IMR-90 (cell line): ENCODE measurements around the gene NKAPL. TPM values are rescaled to one million over a fixed set of nuclear protein-coding genes. Genes with fewer than 3 reads are reported as not detected.

Experiments
- ATAC-seq: fragments of 200-7000 bp; cut with Tn5 transposase; 2 replicates; pipeline ENCODE4 v1.9.1; 2020; ENCODE audit warnings: low read depth, mild to moderate bottlenecking, moderate library complexity
- BruUV-seq: library from RNA; stranded (reverse); fragments of 400-500 nt; replicated peaks from 2 replicates; lab custom pipeline; 2021; lab: Mats Ljungman, UMichigan
- CTCF ChIA-PET: fragments of 300-600 bp; formaldehyde crosslinking; extraction: SDS; loops from one replicate; lab custom pipeline; 2021; ENCODE audit warnings: antibody characterized with exemption; lab: Yijun Ruan, JAX
- POLR2A ChIA-PET: fragments of 300-600 bp; sonication (Branson Sonifier 250); formaldehyde crosslinking; loops from one replicate; lab custom pipeline; 2022; ENCODE audit warnings: antibody characterized with exemption; ENCODE audit not compliant: unreplicated experiment; lab: Charles Lee
- DNase-seq: peaks from one replicate; pipeline ENCODE4 v3.0.0; 2013
- H2AFZ ChIP-seq: replicated peaks from 2 replicates; pipeline ENCODE3; 2013; ENCODE audit warnings: low read length, mild to moderate bottlenecking; ENCODE audit not compliant: poor library complexity
- H2AK5ac ChIP-seq: 2 replicates; pipeline ENCODE4 v1.6.1; 2013; ENCODE audit warnings: low read depth, low read length, inconsistent platforms
- H2AK9ac ChIP-seq: replicated peaks from 2 replicates; pipeline ENCODE3; 2013; ENCODE audit warnings: mild to moderate bottlenecking, low read depth, low read length, moderate library complexity; ENCODE audit not compliant: poor library complexity
- H2BK120ac ChIP-seq: 2 replicates; pipeline ENCODE4 v1.6.1; 2013; ENCODE audit warnings: low read depth, low read length, inconsistent platforms
- H2BK15ac ChIP-seq: 3 replicates; pipeline ENCODE4 v1.6.1; 2013; ENCODE audit warnings: low read depth, low read length, inconsistent platforms
- H2BK20ac ChIP-seq: 2 replicates; pipeline ENCODE4 v1.6.1; 2013; ENCODE audit warnings: low read depth, mild to moderate bottlenecking, inconsistent platforms, low read length, moderate library complexity
- H2BK5ac ChIP-seq: 2 replicates; pipeline ENCODE4 v1.6.1; 2013; ENCODE audit warnings: mild to moderate bottlenecking, low read depth, low read length, inconsistent platforms; ENCODE audit not compliant: poor library complexity, severe bottlenecking
- H3K14ac ChIP-seq: replicated peaks from 2 replicates; pipeline ENCODE4 v1.6.1; 2013; ENCODE audit warnings: low read depth, low read length, inconsistent platforms
- H3K18ac ChIP-seq: 2 replicates; pipeline ENCODE4 v1.6.1; 2013; ENCODE audit warnings: low read depth, low read length, control low read depth
- H3K23ac ChIP-seq: 2 replicates; pipeline ENCODE4 v1.6.1; 2013; ENCODE audit warnings: low read depth, low read length, inconsistent platforms
- H3K27ac ChIP-seq: 2 replicates; pipeline ENCODE4 v1.5.1; 2013; ENCODE audit warnings: mild to moderate bottlenecking, control low read depth, low read length; ENCODE audit not compliant: insufficient read depth
- H3K27me3 ChIP-seq: 2 replicates; pipeline ENCODE4 v1.6.1; 2013; ENCODE audit warnings: low read length; ENCODE audit not compliant: control insufficient read depth, insufficient read depth
- H3K36me3 ChIP-seq: 2 replicates; pipeline ENCODE4 v1.6.1; 2013; ENCODE audit warnings: low read length, mixed read lengths; ENCODE audit not compliant: control insufficient read depth, insufficient read depth
- H3K4ac ChIP-seq: 2 replicates; pipeline ENCODE4 v1.6.1; 2013; ENCODE audit warnings: low read depth, low read length, inconsistent platforms
- H3K4me1 ChIP-seq: 2 replicates; pipeline ENCODE4 v1.6.1; 2013; ENCODE audit warnings: low read length, mixed read lengths; ENCODE audit not compliant: control insufficient read depth, insufficient read depth
- H3K4me2 ChIP-seq: 2 replicates; pipeline ENCODE4 v1.6.1; 2013; ENCODE audit warnings: low read depth, mild to moderate bottlenecking, control low read depth, low read length, moderate library complexity
- H3K4me3 ChIP-seq: 2 replicates; pipeline ENCODE4 v1.5.1; 2013; ENCODE audit warnings: low read depth, mild to moderate bottlenecking, control low read depth, low read length, moderate library complexity; ENCODE audit not compliant: insufficient read depth
- H3K56ac ChIP-seq: 2 replicates; pipeline ENCODE4 v1.6.1; 2013; ENCODE audit warnings: low read length, inconsistent platforms; ENCODE audit not compliant: insufficient read depth; ENCODE audit errors: extremely low read depth
- H3K79me1 ChIP-seq, 2 experiments: 2 replicates each; pipeline ENCODE4 v1.6.1; 2013; ENCODE audit warnings: low read length in 2 of 2, inconsistent platforms in 1 of 2, low read depth in 1 of 2
- H3K9ac ChIP-seq: 2 replicates; pipeline ENCODE4 v1.6.1; 2013; ENCODE audit warnings: low read depth, low read length, control low read depth
- H3K9me1 ChIP-seq: 2 replicates; pipeline ENCODE4 v1.6.1; 2013; ENCODE audit warnings: low read length, inconsistent platforms; ENCODE audit not compliant: insufficient read depth
- H3K9me3 ChIP-seq: 2 replicates; pipeline ENCODE4 v1.6.1; 2013; ENCODE audit warnings: low read length; ENCODE audit not compliant: control insufficient read depth, insufficient read depth
- H4K20me1 ChIP-seq: 2 replicates; pipeline ENCODE4 v1.6.1; 2013; ENCODE audit warnings: low read length, inconsistent platforms; ENCODE audit not compliant: insufficient read depth
- H4K5ac ChIP-seq: 2 replicates; pipeline ENCODE4 v1.6.1; 2013; ENCODE audit warnings: mild to moderate bottlenecking, low read depth, low read length, control low read depth
- H4K8ac ChIP-seq, 2 experiments: 2 replicates each; pipeline ENCODE4 v1.6.1; 2013; ENCODE audit warnings: low read depth in 2 of 2, low read length in 2 of 2, control low read depth in 1 of 2, inconsistent platforms in 1 of 2
- H4K91ac ChIP-seq: 2 replicates; pipeline ENCODE4 v1.6.1; 2013; ENCODE audit warnings: low read depth, low read length, inconsistent platforms; ENCODE audit not compliant: insufficient read depth
- BHLHE40 ChIP-seq: fragments of 150-350 bp; IDR thresholded peaks from 2 replicates; pipeline ENCODE4 v1.6.1; 2016; ENCODE audit warnings: mild to moderate bottlenecking, low read depth, low read length
- CEBPB ChIP-seq: IDR thresholded peaks from 2 replicates; pipeline ENCODE4 v1.6.1; 2012; ENCODE audit warnings: low read depth, low read length, improper control_type of control experiment
- CHD1 ChIP-seq: IDR thresholded peaks from 2 replicates; pipeline ENCODE4 v1.6.1; 2012; ENCODE audit warnings: low read depth, low read length, improper control_type of control experiment
- FOS ChIP-seq: fragments of 150-350 bp; IDR thresholded peaks from 2 replicates; pipeline ENCODE4 v1.6.1; 2016; ENCODE audit warnings: low read depth, low read length
- MAFK ChIP-seq: IDR thresholded peaks from 2 replicates; pipeline ENCODE4 v1.6.1; 2012; ENCODE audit warnings: low read depth, low read length, improper control_type of control experiment
- MAZ ChIP-seq: IDR thresholded peaks from 2 replicates; pipeline ENCODE4 v1.6.1; 2012; ENCODE audit warnings: low read depth, mild to moderate bottlenecking, low read length, improper control_type of control experiment, moderate library complexity, borderline replicate concordance
- MXI1 ChIP-seq: IDR thresholded peaks from 2 replicates; pipeline ENCODE4 v1.6.1; 2012; ENCODE audit warnings: low read depth, mild to moderate bottlenecking, low read length, moderate library complexity, borderline replicate concordance
- NFE2L2 ChIP-seq: fragments of 150-350 bp; IDR thresholded peaks from 2 replicates; pipeline ENCODE4 v1.6.1; 2016; ENCODE audit warnings: low read depth, mild to moderate bottlenecking, low read length
- POLR2A ChIP-seq: IDR thresholded peaks from 2 replicates; pipeline ENCODE4 v1.6.1; 2012; ENCODE audit warnings: mild to moderate bottlenecking, low read depth, low read length
- RAD21 ChIP-seq: IDR thresholded peaks from 2 replicates; pipeline ENCODE4 v1.6.1; 2012; ENCODE audit warnings: low read length, improper control_type of control experiment
- RCOR1 ChIP-seq: IDR thresholded peaks from 2 replicates; pipeline ENCODE4 v1.6.1; 2012; ENCODE audit warnings: mild to moderate bottlenecking, low read length, improper control_type of control experiment; ENCODE audit not compliant: insufficient replicate concordance
- RFX5 ChIP-seq: IDR thresholded peaks from 2 replicates; pipeline ENCODE4 v1.8.0; 2012; ENCODE audit warnings: low read depth, mild to moderate bottlenecking, low read length, moderate library complexity
- SMC3 ChIP-seq: fragments of 150-350 bp; IDR thresholded peaks from 2 replicates; pipeline ENCODE4 v1.6.1; 2016; ENCODE audit warnings: low read depth, mild to moderate bottlenecking, antibody characterized with exemption, low read length, moderate library complexity
- WGBS, 2 experiments: methylation state at CpG; one replicate each; pipeline versions ENCODE4 v1.1.5 to v1.1.7; 2013; ENCODE audit warnings: missing lambda C conversion rate in 2 of 2; ENCODE audit not compliant: insufficient read length in 1 of 2; ENCODE audit errors: extremely low coverage in 2 of 2; 5-methylcytosine and 5-hydroxymethylcytosine counted together
- dilution Hi-C: fragments of 300-500 bp; cut with HindIII; formaldehyde crosslinking; loops from one replicate; pipeline ENCODE4 v1.14.3; 2018; ENCODE audit warnings: low sequenced_read_pairs; ENCODE audit not compliant: unreplicated experiment
- in situ Hi-C: fragments of 300-500 bp; cut with MboI; formaldehyde crosslinking; loops from 3 replicates; pipeline ENCODE4 v1.14.3; 2019; ENCODE audit warnings: low sequenced_read_pairs, inconsistent platforms, mixed read lengths
- intact Hi-C: fragments of 100-400 bp; cut with micrococcal nuclease; formaldehyde crosslinking; loops from 2 replicates; pipeline ENCODE4 v1.10.0; 2022
- polyA plus RNA-seq, 3 experiments: library from polyadenylated mRNA; depleted of rRNA; stranded (reverse); fragments of >200 nt; gene quantifications; 2 replicates each; pipeline ENCODE4 v1.2.3, GENCODE V29; 2012; ENCODE audit warnings: low replicate concordance in 1 of 3
- total RNA-seq: library from RNA; depleted of rRNA; stranded (reverse); fragments of >200 nt; gene quantifications from 2 replicates; pipeline ENCODE4 v1.2.3, GENCODE V29; 2012
- TF ChIP-seq, protein P1 (sequence below): conservative IDR thresholded peaks from 2 replicates; pipeline ENCODE4 v1.5.1; 2012; ENCODE audit warnings: mild to moderate bottlenecking, low read depth, low read length, improper control_type of control experiment
- TF ChIP-seq, protein P2 (sequence below): fragments of 150-350 bp; IDR thresholded peaks from 2 replicates; pipeline ENCODE4 v1.6.1; 2017; ENCODE audit warnings: mild to moderate bottlenecking, antibody characterized with exemption, low read length, low read depth
- TF ChIP-seq, protein P3 (sequence below): fragments of 150-350 bp; IDR thresholded peaks from 2 replicates; pipeline ENCODE4 v1.6.1; 2016; ENCODE audit warnings: low read depth, mild to moderate bottlenecking, low read length, moderate library complexity, borderline replicate concordance

The NKAPL gene
- total and polyA plus RNA-seq, 2 of the 4 experiments (the other 2 are of a cell fraction) = 0.51 to 0.54 TPM

DNA sequence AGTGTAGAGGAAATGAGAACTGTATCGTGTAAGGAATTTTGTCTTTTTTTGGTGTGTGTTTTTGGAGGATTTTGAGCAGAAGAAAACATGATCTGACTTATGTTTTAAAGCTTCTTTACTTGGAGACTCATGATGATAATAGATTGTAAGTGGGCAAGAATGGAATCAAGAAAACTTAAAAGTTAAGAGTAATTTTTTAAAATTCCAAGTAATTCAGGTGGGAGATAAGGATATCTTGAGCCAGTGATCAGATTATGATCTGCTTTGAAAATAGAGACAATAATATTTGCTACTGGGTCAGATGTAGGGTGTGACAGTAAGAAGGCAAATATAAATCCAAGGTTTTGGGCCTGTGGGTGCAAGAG is 8.6 kb downstream of the NKAPL start:
- Histone ChIP-seq H4K20me1 (no peaks in the 10 kb centered on the region), H3K27me3 (no peaks in the 10 kb centered on the region), H4K8ac (peak overlapping the region; percentile 60 to 85), H3K27ac (peak overlapping the region; percentile 95), H3K9ac (peak overlapping the region; percentile 92), H3K4me1 (no peaks in the 10 kb centered on the region), H4K91ac (peak overlapping the region; percentile 75; the same call in 1 of the 2 replicates), H4K5ac (peak overlapping the region; percentile 83), H2AK9ac (no peak overlapping the region), H3K4ac (peak overlapping the region; percentile 84), H2AK5ac (0 out of 2 replicates have a peak overlapping the region, but pooled peaks have one; percentile 41), H2BK5ac (peak overlapping the region; percentile 85), H3K4me2 (peak overlapping the region; percentile 99), H3K9me1 (peaks cover 3% of the 10 kb centered on the region), H2BK20ac (no peak overlapping the region), H3K36me3 (peaks cover 9% of the 10 kb centered on the region), H3K18ac (peak overlapping the region; percentile 80), H3K56ac (peak overlapping the region; percentile 80), H2AFZ (peak overlapping the region; percentile 92), H3K4me3 (peak overlapping the region; percentile 72), H3K23ac (peak overlapping the region; percentile 83; the same call in 1 of the 2 replicates), H3K79me1 (peaks cover 10 to 32% of the 10 kb centered on the region in 2 experiments), H2BK15ac (0 out of 3 replicates have a peak overlapping the region, but pooled peaks have one; percentile 12), H2BK120ac (peak overlapping the region; percentile 7; the same call in 1 of the 2 replicates), H3K14ac (peak overlapping the region; percentile 86), H3K9me3 (no peaks in the 10 kb centered on the region)
- ChIA-PET POLR2A (interaction anchor here (1.5 kb wide), 1 partner anchor 15 kb away, joined by 6 read pairs; the partner anchor contains the start of gene ZKSCAN4), CTCF (interaction anchor here (1.8 kb wide), 1 partner anchor 88 kb away, joined by 11 read pairs; no protein-coding TSS in a partner anchor)
- TF ChIP-seq, protein P1, sequence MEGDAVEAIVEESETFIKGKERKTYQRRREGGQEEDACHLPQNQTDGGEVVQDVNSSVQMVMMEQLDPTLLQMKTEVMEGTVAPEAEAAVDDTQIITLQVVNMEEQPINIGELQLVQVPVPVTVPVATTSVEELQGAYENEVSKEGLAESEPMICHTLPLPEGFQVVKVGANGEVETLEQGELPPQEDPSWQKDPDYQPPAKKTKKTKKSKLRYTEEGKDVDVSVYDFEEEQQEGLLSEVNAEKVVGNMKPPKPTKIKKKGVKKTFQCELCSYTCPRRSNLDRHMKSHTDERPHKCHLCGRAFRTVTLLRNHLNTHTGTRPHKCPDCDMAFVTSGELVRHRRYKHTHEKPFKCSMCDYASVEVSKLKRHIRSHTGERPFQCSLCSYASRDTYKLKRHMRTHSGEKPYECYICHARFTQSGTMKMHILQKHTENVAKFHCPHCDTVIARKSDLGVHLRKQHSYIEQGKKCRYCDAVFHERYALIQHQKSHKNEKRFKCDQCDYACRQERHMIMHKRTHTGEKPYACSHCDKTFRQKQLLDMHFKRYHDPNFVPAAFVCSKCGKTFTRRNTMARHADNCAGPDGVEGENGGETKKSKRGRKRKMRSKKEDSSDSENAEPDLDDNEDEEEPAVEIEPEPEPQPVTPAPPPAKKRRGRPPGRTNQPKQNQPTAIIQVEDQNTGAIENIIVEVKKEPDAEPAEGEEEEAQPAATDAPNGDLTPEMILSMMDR = no peak
- no peak for TF ChIP-seq MAFK
- TF ChIP-seq FOS = no peak
- TF ChIP-seq NFE2L2 = no peak
- TF ChIP-seq SMC3 = no peak
- no peak for TF ChIP-seq RAD21
- no peak for TF ChIP-seq POLR2A
- TF ChIP-seq, protein P2, sequence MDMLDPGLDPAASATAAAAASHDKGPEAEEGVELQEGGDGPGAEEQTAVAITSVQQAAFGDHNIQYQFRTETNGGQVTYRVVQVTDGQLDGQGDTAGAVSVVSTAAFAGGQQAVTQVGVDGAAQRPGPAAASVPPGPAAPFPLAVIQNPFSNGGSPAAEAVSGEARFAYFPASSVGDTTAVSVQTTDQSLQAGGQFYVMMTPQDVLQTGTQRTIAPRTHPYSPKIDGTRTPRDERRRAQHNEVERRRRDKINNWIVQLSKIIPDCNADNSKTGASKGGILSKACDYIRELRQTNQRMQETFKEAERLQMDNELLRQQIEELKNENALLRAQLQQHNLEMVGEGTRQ = no peak
- TF ChIP-seq RCOR1 = no peak
- no peak for TF ChIP-seq BHLHE40
- TF ChIP-seq MAZ = no peak
- TF ChIP-seq CHD1 = no peak
- TF ChIP-seq MXI1 = no peak
- TF ChIP-seq, protein P3, sequence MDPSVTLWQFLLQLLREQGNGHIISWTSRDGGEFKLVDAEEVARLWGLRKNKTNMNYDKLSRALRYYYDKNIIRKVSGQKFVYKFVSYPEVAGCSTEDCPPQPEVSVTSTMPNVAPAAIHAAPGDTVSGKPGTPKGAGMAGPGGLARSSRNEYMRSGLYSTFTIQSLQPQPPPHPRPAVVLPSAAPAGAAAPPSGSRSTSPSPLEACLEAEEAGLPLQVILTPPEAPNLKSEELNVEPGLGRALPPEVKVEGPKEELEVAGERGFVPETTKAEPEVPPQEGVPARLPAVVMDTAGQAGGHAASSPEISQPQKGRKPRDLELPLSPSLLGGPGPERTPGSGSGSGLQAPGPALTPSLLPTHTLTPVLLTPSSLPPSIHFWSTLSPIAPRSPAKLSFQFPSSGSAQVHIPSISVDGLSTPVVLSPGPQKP = no peak
- no peak for TF ChIP-seq CEBPB
- no peak for TF ChIP-seq RFX5
- BruUV-seq = no TSS peak
- ATAC-seq (no peak), DNase-seq (no peak)
- in situ Hi-C loops = no loop called here
- 100% methylated on average over 1 of the region's 1 CpG; no CpG with 5 or more reads in 1 of the 2 experiments for WGBS, 2 experiments
- intact Hi-C loops = loop anchor here (5.0 kb wide), 2 partner anchors 70 to 130 kb away; partner anchors contain the start of gene ZSCAN31
- dilution Hi-C loops = no loop called here
